Stimulated activated naive CD4-positive, alpha-beta T cell treated with Interleukin-2 at 50 U/mL for 16 hours (primary cell): ENCODE data around the gene GPHN.

Experiments used
- DNase-seq: peaks from one replicate; lab custom pipeline; 2025; lab: John Stamatoyannopoulos, UW

GPHN gene

DNA sequence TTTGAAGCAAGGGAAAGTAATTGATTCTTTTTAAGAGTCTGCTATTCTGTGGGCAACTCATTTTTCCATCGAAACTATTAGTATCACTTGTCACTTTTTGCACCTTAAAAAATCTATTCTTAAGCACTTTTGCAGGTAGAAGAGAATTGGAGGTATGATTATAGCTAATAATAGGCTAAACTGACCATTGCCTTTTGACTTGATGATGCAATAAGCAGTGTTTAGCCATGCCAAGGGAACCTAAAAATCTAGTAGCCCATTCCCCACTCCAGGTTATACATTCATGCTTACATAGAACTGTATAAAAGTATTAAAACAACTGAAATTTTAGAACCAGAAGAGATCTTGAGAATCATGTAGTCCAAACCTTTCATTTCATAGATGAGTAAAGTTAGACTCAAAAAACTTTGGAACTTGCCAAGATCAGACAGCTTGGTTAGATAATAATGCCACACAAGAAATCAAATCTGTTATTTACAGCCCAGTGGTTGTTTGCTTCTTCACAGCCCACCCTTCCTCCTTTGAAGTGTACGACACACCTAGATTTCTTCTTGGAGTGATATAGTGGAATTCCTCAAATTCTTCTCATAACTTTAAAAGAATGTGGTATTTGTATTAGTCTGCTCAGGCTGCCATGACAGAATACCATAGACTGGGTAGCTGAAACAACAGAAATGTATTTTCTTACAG, 659.6 kb downstream of the GPHN start:
- DNase-seq, result no peak

DNA sequence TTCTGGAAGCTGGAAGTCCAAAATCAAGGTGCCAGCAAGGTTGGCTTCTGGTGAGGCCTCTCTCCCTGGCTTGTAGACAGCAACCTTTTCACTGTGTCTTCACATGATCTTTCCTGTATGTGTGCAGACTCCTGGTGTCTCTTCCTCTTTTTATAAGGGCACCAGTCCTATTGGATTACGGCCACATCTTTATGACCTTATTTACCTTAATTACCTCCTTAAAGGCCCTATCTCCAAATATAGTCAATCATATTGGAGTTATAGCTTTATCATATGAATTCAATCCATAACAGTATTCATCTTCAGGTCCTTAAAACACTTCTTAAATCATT, 660.1 kb downstream of the GPHN start:
- DNase-seq, result no peak

DNA sequence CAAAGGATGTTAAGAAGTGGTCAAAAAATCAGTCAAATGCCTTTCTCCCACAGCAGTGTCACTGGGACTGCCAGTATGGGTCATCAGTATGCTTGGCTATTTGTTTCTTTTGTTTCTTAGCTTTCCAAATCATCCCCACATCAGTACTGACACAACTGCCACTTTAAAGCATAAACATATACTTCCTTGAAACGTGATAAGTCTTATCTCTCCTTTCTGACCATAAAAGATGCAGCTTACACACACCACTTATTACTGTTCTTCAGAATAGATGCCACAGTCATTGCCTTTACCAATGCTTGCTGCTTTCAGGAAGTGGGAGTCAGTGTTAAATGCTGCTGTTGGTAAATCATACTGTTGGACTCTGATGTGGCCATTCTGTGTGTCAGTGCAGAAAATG, 662.7 kb downstream of the GPHN start:
- DNase-seq, result no peak

DNA sequence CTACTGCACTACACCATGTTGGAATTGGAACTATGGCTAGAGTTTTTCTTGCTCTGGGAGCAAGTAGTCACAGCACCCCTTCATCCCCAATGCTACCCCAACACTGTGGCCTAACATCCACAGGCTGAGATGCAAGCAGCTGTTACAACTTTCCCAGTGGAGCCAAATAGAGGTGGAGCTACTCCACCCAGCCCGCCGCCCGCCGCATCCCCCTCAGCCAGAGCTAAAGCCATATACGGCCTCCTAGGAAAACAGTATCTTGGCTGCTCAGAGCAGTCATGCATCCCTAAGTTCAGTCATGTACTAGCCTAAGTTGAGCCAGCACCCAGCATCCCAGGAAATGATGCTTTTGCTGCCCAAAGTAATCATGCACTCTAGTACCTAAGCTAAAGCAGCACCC, 664.1 kb downstream of the GPHN start:
- no peak for DNase-seq

DNA sequence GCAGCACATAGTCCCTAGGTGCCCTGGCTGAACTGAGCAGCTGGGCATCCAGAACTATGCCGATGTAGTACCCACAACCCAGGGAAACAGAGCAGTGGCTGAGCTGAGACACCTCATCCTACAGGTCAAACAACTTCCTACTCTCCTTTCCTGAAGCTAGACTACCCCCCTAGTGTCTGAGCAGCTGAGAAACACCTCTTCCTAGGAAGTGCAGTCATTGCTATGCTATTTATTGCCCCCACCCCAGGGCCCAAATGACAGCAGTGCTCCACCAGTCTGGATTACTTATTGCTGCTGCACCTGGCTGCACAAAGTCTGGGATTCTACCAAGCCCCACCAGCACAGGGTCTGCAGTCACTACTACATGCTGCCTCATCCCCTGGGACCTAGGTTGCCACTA, 664.6 kb downstream of the GPHN start:
- DNase-seq, result no peak

DNA sequence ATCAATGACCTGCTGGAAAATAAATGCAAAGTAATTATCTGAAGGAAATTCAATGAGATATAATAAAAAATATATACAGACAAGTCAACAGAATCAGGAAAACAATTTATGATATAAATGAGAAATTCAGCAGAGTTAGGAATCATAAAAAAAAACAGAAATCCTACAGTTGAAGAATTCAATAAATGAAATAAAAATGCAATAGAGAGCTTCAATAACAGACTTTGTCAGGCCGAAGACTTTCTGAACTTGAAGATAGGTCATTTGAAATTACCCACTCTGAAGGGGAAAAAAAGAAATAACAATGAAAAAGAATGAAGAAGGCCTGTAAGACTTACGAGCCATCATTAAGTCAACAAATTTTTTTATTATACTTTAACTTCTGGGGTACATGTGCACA, 665.8 kb downstream of the GPHN start:
- no peak for DNase-seq

DNA sequence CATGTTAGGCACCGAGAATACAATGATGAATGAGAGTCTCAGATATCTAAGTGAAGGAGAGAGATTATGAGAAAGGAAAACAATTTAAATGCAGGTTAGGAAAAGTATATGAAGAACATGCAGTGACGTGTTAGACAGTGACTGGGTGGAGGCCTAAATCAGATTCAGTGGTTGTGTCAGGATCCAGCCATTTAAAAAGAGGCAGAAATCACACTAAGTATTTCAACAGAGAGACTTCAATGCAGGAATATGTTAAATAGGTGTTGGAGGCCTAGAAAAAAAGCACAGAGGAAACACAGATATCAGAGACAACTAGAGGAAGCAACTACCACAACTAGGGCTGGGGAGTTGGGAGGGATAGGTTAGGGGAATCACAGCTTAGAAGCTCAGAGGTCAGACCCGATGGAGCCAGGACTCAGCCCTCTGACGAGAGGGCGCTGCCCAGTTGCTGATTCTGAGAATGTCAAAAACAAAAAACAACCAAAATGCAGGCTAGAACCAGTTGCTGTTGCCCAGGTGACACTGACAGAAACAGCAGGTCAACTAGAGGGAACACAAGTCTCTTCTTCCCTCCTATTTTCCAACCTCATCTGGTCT, 678.3 kb downstream of the GPHN start:
- no peak for DNase-seq

DNA sequence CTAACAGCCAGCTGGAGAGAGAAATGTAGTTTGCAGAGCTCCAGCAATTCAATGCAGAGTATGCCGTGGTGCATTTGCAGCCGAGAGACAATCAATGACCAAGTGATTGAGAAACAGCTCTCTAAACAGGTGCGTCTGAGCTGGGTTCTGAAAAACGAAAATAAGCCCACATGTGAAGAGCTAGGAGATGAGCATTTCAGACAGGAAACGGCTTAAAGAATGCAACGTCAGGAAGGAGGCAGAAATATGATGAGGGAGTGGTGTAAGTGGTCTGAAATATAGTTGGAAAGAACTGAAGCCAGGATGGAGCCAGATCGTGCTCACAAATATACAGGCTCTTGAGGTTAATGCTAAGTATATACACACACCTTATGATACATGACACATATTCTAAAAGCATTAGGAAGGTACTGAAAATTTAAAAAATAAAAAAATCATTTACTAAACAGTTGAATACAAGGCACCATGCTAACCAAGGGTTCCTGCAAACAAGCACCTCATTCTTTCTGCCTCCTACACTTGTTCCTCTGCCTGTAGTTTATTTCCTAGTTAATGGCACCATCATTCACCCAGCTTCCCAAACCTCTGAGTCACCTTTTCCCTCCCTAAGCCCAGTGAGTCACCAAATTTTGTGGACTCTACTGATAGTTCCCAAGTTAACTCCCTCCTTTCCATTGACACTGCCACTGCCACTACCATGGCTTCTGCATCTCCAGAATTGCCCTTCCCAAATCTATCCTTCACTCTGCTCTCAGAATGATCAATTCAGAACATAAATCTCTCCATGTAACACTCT, 679.0 kb downstream of the GPHN start:
- no peak for DNase-seq

DNA sequence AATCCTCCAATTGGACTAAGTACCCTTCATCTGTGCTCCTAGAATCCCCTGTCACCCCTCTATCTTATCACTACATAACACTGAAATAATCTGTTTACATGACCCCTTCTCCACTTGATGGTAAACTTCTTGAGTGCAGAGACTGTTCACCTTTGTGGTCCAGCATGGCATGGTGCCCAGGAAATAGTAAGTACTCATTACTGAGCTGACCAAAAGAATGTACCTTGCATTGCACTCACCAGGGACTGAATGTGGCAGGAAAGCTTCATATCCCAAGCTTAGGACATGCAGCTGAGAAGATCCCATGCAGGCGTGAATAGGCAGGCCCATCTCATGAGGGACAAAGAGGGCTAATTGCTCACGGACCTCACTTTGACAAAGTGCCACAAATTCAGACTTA, 679.9 kb downstream of the GPHN start:
- DNase-seq, result no peak

DNA sequence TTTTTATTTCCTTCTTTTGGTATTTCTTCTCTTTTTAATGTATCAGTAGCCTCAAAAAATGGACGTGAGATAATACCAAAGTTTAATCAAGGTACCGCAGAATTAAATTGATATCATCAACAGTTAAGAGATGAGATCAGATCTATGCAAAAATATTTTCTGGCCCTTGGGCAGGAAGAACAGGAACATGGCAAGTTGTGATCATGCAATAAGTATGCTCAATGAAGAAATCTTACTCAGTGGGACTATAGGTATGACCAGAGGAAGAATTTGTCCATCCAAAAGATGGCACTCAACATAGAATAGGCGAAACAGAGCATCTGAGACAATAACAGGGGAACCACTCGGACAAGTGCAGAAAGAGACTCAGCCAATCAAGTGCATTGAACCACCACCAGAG, 680.4 kb downstream of the GPHN start:
- DNase-seq, result no peak

DNA sequence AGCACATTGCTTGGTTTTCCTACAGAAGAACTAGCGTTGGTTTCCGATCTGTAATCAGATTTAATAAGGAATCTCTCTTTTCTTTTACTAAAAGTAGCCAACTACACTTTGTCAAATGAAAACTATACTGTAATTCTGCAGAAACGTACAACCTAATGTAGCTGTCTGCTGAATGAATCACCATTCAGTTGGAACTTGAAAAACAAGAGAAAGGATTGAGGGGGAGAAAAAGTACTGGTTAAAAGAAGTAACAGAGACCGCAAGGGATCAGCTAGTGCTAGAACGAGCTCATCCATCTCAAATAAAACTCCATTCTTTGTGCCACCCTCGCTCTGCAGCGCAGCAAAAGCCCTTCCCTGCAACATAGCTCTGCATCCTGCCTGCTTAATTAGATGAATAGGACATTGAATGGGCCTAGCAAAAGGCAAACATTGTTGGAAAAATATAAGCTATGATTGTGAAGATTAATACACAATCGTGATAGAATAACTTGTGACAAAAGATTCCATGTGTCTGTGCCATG, 683.9 kb downstream of the GPHN start:
- no peak for DNase-seq

DNA sequence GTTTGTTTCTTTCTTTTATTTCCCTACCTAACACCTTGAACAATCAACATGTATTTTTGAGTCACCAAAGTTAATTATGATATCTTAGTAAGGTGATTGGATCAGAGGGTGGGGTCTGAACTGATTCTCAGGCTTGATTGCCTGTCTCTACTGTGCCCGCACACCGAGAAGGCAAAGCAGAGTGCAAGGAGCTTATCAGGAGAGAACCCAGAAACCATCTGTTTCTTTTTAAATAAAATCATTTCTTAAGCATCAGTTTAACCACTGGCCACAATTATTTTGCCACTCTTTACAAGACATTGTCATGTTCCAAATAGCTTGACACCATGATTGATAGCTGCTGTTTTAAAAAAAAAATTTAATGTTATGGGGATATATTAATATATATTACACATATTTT, 684.4 kb downstream of the GPHN start:
- DNase-seq, result no peak

DNA sequence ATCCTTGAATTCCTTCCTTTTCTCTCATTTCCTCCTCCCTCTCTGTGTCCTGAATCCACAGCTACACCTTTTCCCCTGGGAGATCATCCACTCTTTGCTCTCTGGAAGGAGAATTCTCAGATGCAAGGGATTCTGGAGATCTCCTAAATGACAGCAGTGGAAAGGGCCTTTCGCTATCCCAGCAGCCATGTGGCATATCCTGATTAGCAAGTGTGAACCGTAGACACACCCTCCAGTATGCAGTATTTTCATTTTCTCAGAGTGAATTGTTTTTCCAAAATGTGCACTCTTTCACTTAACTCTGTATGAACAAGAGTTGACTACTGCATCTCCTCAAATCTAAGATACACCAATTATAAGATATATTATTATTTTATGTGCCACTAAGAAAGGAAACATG, 687.3 kb downstream of the GPHN start:
- DNase-seq, result no peak

DNA sequence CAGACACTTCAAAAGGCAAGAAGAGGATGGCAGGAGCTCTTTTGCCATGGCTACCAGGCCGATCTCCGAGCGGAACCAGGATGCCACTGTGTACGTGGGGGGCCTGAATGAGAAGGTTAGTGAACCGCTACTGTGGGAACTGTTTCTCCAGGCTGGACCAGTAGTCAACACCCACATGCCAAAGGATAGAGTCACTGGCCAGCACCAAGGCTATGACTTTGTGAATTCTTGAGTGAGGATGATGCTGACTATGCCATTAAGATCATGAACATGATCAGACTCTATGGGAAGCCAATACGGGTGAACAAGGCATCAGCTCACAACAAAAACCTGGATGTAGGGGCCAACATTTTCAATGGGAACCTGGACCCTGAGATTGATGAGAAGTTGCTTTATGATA, 691.1 kb downstream of the GPHN start:
- DNase-seq, result no peak

DNA sequence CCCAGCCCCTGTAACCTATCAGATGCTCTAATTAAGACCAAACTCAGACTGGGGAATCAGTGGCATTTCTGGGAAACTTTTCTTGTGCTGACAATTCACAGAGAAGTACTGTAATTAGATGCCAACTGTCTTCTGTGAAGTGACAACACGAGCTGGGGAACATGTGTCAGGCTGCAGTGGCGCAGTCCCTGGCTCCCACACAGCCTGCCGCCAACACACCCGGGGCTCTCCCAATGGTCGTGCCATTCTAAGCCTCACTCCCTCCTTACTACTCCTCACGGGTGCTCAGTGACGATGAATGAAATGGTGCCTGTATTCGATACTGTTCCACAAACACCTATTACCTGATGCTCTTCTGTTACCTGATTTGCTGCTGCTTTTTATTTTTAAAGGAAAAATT, 699.9 kb downstream of the GPHN start:
- DNase-seq, result no peak

DNA sequence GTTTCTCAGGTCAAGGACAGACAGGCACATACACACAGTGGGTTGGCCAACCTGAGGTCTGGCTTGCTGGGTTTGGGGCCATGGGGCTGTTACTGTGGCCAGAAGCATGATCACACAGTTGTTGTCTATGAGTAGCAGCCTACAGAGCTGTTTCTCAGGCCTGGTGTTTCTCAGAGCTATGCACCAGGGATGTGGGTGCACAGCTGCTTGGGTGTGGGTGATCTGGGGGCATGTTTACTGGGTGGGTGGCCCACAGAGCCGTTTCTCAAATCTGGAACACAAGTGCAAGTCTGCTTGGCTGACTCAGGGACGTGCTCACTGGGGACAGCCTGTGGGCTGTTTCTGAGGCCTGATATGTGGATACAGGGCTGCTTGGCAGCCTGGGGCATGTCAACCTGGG, 710.2 kb downstream of the GPHN start:
- no peak for DNase-seq

DNA sequence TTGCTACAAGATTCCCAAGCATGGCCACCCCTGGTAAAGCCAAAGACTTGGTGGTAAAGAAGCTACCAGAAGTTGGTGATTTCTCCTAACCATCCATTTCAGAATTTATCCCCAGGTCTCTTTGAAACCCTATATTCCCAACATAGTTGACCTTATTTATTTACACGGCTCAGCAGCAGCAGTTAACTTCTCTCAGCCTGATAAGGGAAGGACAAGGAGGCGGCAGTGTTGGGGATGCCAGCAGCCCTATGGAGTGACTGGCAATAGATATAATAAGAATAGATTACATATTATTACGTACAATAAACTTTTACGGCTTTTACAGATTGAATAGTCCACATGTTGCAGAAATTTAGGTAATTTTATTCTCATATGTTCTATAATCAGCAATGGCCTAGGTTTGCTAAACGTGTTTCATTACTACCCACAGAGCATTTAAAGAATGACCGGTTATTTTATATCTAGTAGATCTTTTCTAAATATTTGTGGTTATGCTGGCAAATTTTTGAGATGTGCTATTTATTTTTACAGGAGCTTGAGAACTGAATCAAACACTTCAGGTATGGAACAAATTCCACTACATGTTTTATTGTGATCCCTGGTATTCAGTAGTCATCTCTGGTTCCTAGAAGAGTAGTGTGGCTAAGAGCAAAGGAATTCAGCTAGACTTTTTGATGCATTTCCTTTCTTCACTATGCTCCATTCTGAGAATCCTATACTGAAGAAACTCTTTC, 713.5 kb downstream of the GPHN start:
- no peak for DNase-seq

DNA sequence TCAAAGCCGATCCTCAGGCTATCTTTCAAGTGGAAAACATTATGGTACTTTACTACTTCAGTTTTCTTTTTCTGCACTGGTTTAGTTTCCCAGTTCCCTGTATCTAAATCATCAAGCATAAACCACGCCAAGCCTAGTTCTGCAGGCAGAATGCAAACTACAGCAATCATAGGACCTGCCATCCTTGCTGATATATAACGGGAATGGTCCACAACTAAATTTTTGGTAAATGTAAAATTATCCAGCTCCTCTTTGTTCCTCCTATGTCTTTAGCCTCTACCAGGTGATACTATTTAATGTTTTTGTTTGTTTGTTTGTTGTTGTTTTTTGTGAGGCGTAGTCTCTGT, 714.0 kb downstream of the GPHN start:
- no peak for DNase-seq

DNA sequence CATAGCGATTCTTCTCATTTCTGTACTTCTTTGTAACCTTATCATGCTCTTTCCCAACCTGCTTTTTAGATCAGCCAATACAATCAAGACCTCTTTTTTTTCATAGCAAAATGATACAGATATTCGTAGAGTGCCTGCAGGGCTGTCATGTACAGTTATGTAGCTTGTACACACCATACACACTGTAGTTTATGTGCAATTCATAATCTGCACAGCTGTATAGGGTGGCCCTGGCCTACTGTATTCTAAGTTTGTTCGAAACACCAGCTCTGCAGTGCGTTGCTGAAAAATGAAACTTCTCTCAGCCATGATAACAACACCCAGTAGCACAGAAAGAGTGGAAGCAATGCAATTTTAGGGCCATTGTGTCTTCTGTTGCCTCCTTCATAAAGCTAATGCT, 717.6 kb downstream of the GPHN start:
- DNase-seq, result no peak

DNA sequence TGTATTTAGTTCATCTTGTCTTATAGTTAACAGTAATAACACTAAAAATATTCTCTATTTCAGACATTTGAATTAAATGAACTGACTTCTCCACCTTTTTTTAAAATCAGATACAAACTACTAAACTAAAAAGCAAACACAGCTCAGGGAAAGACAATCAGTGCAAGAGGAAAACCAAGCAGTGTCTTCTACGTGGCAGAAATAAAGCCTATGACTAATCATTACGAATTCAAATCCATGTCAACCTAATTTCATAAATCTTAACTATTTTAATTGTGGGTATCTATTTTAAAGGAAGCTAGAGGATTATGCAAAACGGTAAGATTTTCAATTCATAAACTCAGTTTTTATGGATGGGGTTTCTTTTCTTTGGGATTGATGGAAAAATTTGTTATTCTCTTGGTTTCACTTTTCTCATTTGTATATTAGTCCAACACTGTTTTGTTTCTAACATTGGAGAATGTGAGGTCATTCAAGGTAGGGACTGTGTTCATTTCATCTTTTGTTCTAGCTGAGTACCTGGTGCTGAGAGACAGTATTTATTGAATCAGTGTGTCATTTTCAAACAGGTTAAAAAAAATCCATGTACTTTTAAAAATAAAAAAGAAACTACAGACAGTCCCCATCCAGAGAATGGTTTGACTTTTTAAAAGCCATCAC, 720.5 kb downstream of the GPHN start:
- DNase-seq, result no peak
